HG03378 (cell line): ENCODE measurements around the gene PHTF1.
"Not testable (repeated sequence)": the region's sequence is repeated elsewhere in the genome, so short reads cannot be mapped to it uniquely, and the experiment has no call there.

ENCODE experiments used
- ATAC-seq: cut with Tn5 transposase; IDR thresholded peaks from one replicate; pipeline ENCODE4 v1.9.1; 2021; ENCODE audit warnings: mild to moderate bottlenecking, moderate library complexity; ENCODE audit not compliant: unreplicated experiment

The PHTF1 gene

GRCh38 chr1:113732802-113733201 lies 26.5 kb downstream of the PHTF1 start:
- no peak for ATAC-seq

- no peak for ATAC-seq
Measured at GRCh38 chr1:113721010-113721409, 38.3 kb downstream of the PHTF1 start.

DNA sequence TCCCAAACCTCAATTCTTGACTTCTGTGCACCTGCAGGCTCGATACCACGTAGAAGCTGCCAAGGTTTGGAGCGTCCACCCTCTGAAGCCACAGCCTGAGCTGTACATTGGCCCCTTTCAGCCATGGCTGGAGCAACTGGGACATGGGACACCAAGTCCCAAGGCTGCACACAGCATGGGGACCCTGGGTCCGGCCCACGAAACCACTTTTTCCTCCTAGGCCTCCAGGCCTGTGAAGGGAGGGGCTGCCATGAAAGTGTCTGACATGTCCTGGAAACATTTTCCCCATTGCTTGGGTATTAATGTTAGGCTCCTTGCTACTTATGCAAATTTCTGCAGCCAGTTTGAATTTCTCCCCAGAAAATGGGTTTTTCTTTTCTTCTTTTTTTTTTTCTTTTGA lies 40.7 kb downstream of the PHTF1 start:
- not testable (repeated sequence) for ATAC-seq

GRCh38 chr1:113717506-113717905 lies 41.8 kb downstream of the PHTF1 start:
- ATAC-seq, result not testable (repeated sequence)

DNA sequence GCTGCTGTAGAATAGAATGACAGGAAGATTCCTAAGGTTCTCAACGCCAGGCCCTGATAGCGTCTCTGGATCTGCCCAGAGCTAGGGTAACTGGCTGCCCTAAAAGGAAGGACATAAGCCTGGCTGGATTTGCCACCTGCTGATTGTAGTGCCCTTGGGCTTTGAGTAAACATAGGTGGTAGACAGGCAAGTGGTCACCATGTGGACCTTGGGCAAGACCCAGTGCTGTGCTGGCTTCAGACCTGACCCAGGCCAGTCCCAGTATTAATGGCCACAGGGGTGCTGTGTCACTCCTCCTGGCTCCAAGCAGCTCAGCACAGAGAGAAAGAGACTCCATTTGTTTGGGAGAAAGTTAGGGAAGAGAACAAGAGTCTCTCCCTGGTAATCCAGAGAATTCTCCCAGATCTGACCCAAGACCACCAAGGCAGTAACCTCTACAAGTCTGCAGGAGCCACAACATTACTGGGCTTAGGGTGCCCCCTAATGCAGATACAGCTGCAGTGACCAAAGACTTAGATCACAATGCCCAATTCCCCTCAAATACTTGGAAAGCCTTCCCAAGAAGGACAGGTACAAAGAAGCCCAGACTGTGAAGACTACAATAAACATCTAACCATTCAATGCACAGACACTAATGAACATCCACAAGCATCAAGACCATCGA lies 44.5 kb downstream of the PHTF1 start:
- ATAC-seq, result no peak

- no peak for ATAC-seq
Measured at GRCh38 chr1:113701429-113701828, 57.9 kb downstream of the PHTF1 start.

- ATAC-seq, result no peak
Measured at GRCh38 chr1:113694910-113695309, 64.4 kb downstream of the PHTF1 start.

- ATAC-seq, result no peak
Measured at GRCh38 chr1:113692824-113693431, 66.4 kb downstream of the PHTF1 start.

DNA sequence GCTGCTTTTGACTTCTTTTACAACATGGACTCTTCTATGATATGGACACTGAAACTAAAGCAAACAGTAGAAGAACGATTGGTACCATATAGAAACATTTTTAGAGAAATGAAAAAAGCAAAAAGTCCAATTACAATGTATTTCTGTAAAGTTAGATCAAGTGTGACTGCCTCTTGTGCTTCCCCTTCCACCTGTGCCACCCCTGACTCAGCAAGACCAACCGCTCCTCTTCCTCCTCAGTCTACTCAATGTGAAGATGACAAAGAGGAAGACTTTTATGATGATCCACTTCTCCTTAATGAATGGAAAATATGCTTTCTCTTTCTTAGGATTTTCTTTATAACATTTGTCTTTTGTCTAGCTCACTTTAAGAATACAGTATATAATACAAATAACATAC lies 66.9 kb downstream of the PHTF1 start:
- no peak for ATAC-seq

- ATAC-seq, result no peak
Measured at GRCh38 chr1:113691184-113691583, 68.1 kb downstream of the PHTF1 start.

DNA sequence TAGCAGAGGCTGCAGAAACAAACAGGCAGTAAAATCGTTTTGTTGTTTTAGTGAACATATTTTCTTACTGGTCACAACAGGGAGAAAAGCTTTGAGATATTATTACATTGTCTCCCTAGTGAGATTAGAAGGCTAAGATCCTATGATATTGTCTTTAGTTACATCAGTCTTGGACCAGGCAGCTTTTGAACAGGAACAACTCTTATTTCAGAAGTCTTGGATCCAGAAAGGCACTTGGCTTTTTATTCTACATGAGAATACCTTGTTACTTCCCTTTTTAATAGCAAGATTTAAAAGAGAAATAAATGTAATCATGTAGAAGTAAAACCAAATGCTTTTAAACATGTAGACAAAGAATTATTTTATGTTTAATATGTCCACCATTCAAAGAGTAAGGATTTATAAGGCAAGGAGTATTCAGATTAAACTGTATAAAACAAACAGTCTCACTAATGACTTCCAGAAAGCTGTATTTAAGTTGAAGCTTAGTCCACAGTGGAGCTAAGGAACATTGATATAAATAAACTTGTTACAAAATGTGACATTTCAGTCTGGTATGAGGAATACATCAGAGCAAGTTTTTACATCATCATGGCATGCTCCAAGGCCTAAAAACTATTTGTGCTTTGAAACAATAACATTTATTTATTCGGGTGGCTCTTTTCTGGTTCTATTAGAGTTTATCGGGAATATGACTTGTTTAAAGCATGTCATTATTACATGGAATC lies 72.2 kb downstream of the PHTF1 start:
- ATAC-seq, result no peak

DNA sequence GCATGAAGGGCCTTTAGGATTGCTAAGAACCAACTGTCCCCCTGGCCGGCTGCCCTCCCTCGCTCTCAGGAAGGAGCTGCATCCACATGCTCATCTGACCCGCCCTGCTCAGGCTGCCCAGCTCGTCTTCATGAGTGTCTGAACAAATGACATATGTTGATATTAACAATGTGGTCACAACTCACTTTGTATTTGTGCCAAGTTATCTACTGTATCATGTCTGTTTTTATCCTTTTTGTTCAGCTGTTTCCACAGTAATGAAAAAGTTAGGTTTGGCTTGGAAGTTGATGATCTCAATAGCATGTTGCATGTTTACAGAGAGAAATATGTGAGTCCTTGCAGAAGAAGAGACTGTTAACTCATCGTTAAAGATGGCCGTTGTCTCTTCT lies 75.1 kb downstream of the PHTF1 start:
- no peak for ATAC-seq

GRCh38 chr1:113683384-113684152 lies 75.7 kb downstream of the PHTF1 start:
- ATAC-seq, result no peak

DNA sequence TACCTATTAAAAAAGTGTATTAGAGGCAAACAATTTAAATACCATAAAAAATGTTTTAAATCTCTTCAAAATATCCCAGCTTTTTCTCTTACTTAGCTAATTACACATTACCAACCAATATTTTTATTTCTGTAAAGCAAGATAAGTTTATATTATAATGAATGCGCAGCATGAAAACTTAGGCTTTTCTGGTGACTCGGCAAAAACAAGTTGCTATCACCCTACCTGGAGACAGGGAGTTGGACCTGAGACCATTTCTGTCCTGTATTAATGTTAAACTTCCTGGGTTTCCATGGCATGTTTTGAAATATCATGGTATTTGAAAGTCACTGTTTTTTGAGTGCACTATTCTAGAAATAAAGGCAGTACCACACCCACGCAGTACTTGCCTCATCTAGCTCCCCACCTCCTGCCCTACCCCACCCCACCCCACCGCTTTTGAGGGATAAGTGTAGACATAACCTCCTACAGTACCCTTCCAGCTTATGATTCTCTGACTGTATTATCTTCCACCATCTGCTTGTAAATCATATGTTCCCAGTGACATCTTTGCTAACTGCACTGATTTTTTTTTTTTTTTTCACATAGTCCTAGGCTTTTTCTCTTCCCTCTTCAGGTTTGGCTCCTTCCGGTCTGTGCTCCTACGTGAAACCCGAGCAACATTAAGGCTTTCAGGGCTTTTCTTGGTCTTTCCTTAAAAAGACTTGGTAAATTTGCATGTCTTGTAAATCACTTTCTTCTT lies 77.5 kb downstream of the PHTF1 start:
- ATAC-seq, result no peak

GRCh38 chr1:113678159-113678469 lies 81.2 kb downstream of the PHTF1 start:
- no peak for ATAC-seq

DNA sequence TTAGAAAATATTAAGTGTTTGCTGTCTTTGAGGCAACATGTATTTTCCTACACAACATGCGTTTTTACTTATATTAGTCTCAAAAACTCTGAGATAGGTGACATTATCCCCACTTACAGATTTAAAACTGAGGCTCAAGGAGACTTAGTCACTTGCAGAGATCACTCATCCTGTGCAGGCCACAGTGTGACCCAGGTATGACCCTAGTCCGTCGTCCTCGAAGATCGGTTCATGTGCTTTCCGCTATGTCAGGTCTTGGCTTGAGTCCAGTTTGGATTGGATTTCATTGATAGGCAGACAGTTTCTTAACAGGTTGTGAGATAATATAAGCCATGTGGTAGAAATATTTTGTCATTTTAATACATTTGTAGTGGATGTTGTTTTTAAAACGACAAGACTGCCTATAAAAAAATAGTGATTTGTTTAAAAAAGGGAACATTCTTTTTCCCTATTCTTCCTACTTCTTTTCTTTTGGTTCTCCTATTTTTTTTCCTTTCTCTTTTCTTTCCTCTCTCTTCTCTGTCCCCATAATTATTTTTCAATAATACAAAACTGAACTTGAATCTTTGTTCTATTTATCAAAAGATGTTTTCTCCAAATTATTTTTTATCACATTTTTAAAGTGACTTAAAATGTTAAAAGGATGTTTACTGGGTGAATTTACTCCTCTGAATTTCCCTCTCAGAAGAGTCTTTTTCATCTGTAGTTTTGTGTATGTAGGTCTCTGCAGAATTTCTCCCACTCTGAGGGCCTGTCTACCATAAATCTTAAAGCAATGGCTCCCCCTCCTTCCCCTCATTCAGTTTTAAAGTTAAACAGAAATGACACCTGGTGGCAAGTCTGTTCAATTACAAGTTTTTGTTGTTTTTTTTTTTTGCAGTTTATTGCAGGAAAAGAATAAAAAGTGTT lies 81.8 kb downstream of the PHTF1 start:
- ATAC-seq, result no peak

GRCh38 chr1:113676524-113676923 lies 82.8 kb downstream of the PHTF1 start:
- no peak for ATAC-seq

DNA sequence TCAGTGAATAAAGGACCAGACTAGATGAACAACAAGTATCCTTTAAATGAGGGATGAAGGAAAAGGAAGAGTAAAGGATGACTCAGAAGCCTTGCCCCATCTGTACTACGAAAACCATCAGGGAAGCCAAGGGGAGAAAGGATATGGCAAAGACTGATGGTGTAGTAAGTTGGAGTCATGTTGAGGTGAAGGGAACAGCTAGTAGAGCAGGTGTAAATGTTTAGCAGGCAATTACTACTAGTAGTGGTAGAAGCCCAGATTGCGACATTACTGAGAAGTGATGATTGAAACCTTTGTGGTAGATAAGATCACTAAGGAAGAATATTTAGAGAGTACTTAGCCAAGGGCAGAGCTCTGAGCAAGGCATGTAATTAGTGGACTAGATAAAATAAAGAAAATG lies 84.0 kb downstream of the PHTF1 start:
- ATAC-seq, result no peak

DNA sequence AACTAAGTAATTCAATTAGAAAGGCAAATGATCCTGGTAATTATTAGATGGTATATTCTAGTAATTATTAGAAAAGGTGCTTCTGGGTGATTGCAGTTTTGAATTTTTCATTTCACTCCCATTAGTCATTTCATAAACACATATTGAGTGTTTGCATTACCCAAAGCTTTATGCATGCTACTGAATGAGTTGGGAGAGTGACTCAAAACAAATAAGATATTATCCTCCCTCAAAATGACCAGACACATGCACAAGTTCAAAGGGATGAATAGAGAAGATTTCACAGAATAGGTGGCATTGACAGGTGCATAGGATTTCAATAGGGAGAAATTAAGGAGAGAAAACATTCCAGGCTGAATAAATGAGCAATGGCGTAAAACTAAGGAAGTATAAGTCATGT lies 84.7 kb downstream of the PHTF1 start:
- ATAC-seq, result no peak

- no peak for ATAC-seq
Measured at GRCh38 chr1:113672491-113672890, 86.8 kb downstream of the PHTF1 start.
